Measurements from ENCODE around the gene CRK. TPM values are rescaled to one million over a fixed set of nuclear protein-coding genes. Genes with fewer than 3 reads are reported as not detected.

The CRK gene
- polyA plus RNA-seq, 3 donors = 65.2 to 69.7 (median 69.4) TPM

Other genes with a start within 250 kb of the CRK start
- gene BHLHA9, start 185.8 kb downstream of the CRK start, polyA plus RNA-seq (ENCODE audit: insufficient read length in 3 of 3) = not detected
- under 1 TPM; 0.03 to 0.15 (median 0.03) TPM for gene TRARG1, start 176.6 kb downstream of the CRK start, polyA plus RNA-seq (ENCODE audit: insufficient read length in 3 of 3)
- 1,000 to 10,000 TPM; 1,197 to 1,229 (median 1,228) TPM for gene YWHAE, start 56.0 kb downstream of the CRK start, polyA plus RNA-seq (ENCODE audit: insufficient read length in 3 of 3)
- 10 to 100 TPM; 66.4 to 70.2 (median 70.0) TPM for gene MYO1C, start 36.5 kb upstream of the CRK start, polyA plus RNA-seq (ENCODE audit: insufficient read length in 3 of 3)
- gene INPP5K, start 60.4 kb upstream of the CRK start, polyA plus RNA-seq (ENCODE audit: insufficient read length in 3 of 3) = 10 to 100 TPM; 17.6 to 20.6 (median 19.5) TPM
- gene PITPNA, start 106.6 kb upstream of the CRK start, polyA plus RNA-seq (ENCODE audit: insufficient read length in 3 of 3) = 10 to 100 TPM; 77.4 to 85.0 (median 84.3) TPM
- gene SLC43A2, start 172.6 kb upstream of the CRK start, polyA plus RNA-seq (ENCODE audit: insufficient read length in 3 of 3) = 10 to 100 TPM; 28.8 to 33.5 (median 30.7) TPM
- gene SCARF1, start 189.5 kb upstream of the CRK start, polyA plus RNA-seq (ENCODE audit: insufficient read length in 3 of 3) = 1 to 10 TPM; 5.0 to 5.5 (median 5.3) TPM
- 1 to 10 TPM; 3.0 to 4.0 (median 3.9) TPM for gene RILP, start 193.6 kb upstream of the CRK start, polyA plus RNA-seq (ENCODE audit: insufficient read length in 3 of 3)
- gene PRPF8, start 228.6 kb upstream of the CRK start, polyA plus RNA-seq (ENCODE audit: insufficient read length in 3 of 3) = 100 to 1,000 TPM; 325 to 348 (median 335) TPM

All from right renal cortex interstitium (tissue), 3 donors.